GM23338 (cell line): ENCODE data around the gene EPHA3. TPM values are rescaled to one million over a fixed set of nuclear protein-coding genes. Genes with fewer than 3 reads are reported as not detected.

Experiments
- ATAC-seq: fragments of 200-7000 bp; cut with Tn5 transposase; 3 replicates; pipeline ENCODE4 v1.9.1; 2020
- DNase-seq: peaks from one replicate; pipeline ENCODE4 v3.0.0-alpha.2; 2015; ENCODE audit warnings: low spot score
- H2AFZ ChIP-seq: fragments of 200-600 bp; sonication (generic); 2 replicates; pipeline ENCODE4 v1.8.0; 2016; ENCODE audit warnings: antibody characterized with exemption, mild to moderate bottlenecking, moderate library complexity
- H3F3A ChIP-seq: fragments of 200-600 bp; sonication (generic); replicated peaks from 2 replicates; pipeline ENCODE4 v1.8.0; 2017; ENCODE audit warnings: antibody characterized with exemption, mixed run types, low read depth
- H3K27ac ChIP-seq: fragments of 200-600 bp; sonication (generic); 2 replicates; pipeline ENCODE4 v1.6.1; 2016; ENCODE audit warnings: low read depth
- H3K27me3 ChIP-seq: fragments of 200-600 bp; sonication (generic); 2 replicates; pipeline ENCODE4 v1.8.0; 2016; ENCODE audit warnings: mild to moderate bottlenecking, mixed run types, moderate library complexity; ENCODE audit not compliant: insufficient read depth
- H3K36me3 ChIP-seq: fragments of 200-600 bp; sonication (generic); 2 replicates; pipeline ENCODE4 v1.8.0; 2016; ENCODE audit warnings: mild to moderate bottlenecking; ENCODE audit not compliant: insufficient read depth
- H3K4me1 ChIP-seq: fragments of 200-600 bp; sonication (generic); 2 replicates; pipeline ENCODE4 v1.8.0; 2016; ENCODE audit warnings: mild to moderate bottlenecking, moderate library complexity; ENCODE audit not compliant: insufficient read depth
- H3K4me2 ChIP-seq: fragments of 200-600 bp; sonication (generic); 2 replicates; pipeline ENCODE4 v1.7.1; 2017; ENCODE audit warnings: mixed run types
- H3K4me3 ChIP-seq: fragments of 200-600 bp; sonication (generic); 2 replicates; pipeline ENCODE4 v1.6.1; 2016; ENCODE audit warnings: mixed run types
- H3K79me2 ChIP-seq: fragments of 200-600 bp; sonication (generic); replicated peaks from 2 replicates; pipeline ENCODE4 v1.8.0; 2017; ENCODE audit warnings: mild to moderate bottlenecking; ENCODE audit not compliant: insufficient read depth
- H3K9me2 ChIP-seq: fragments of 200-600 bp; sonication (generic); 2 replicates; pipeline ENCODE4 v1.8.0; 2017; ENCODE audit not compliant: insufficient read depth
- H4K20me1 ChIP-seq: fragments of 200-600 bp; sonication (generic); replicated peaks from 2 replicates; pipeline ENCODE4 v1.8.0; 2017; ENCODE audit warnings: mild to moderate bottlenecking; ENCODE audit not compliant: insufficient read depth
- H3K27ac Mint-ChIP-seq: 2 replicates; pipeline ENCODE4 v1.8.0; 2020; ENCODE audit warnings: inconsistent platforms, mild to moderate bottlenecking, moderate library complexity, mixed read lengths
- H3K27me3 Mint-ChIP-seq: 3 replicates; pipeline ENCODE4 v1.8.0; 2022; ENCODE audit warnings: low read depth, mild to moderate bottlenecking, moderate library complexity, mixed read lengths, inconsistent platforms; ENCODE audit not compliant: insufficient read depth, poor library complexity
- H3K36me3 Mint-ChIP-seq: 3 replicates; pipeline ENCODE4 v1.8.0; 2021; ENCODE audit warnings: low read depth, mild to moderate bottlenecking, inconsistent platforms, moderate library complexity, mixed read lengths
- H3K4me1 Mint-ChIP-seq: 3 replicates; pipeline ENCODE4 v1.8.0; 2020; ENCODE audit warnings: mild to moderate bottlenecking, inconsistent platforms, mixed read lengths
- H3K4me3 Mint-ChIP-seq: 3 replicates; pipeline ENCODE4 v1.8.0; 2021; ENCODE audit warnings: moderate library complexity, mild to moderate bottlenecking, inconsistent platforms, mixed read lengths
- H3K9me3 Mint-ChIP-seq: 3 replicates; pipeline ENCODE4 v1.8.0; 2020; ENCODE audit warnings: moderate library complexity, mild to moderate bottlenecking, inconsistent platforms, mixed read lengths
- CREB1 ChIP-seq: fragments of 250-450 bp; sonication (Bioruptor Pico); IDR thresholded peaks from 2 replicates; pipeline ENCODE4 v1.5.0; 2020; ENCODE audit warnings: low read depth, mild to moderate bottlenecking, moderate library complexity
- EZH2 ChIP-seq: fragments of 200-600 bp; sonication (generic); IDR thresholded peaks from one replicate; pipeline ENCODE4 v1.8.0; 2017; ENCODE audit warnings: antibody characterized with exemption, mild to moderate bottlenecking, low read depth; ENCODE audit not compliant: unreplicated experiment
- EZH2phosphoT487 ChIP-seq: fragments of 200-600 bp; sonication (generic); IDR thresholded peaks from one replicate; pipeline ENCODE4 v1.8.1; 2018; ENCODE audit warnings: antibody characterized with exemption; ENCODE audit not compliant: unreplicated experiment
- NANOG ChIP-seq: IDR thresholded peaks from 2 replicates; pipeline ENCODE4 v1.6.1; 2016; ENCODE audit warnings: antibody characterized with exemption, borderline replicate concordance
- POLR2AphosphoS5 ChIP-seq: IDR thresholded peaks from 2 replicates; pipeline ENCODE4 v1.6.1; 2016; ENCODE audit warnings: antibody characterized with exemption, low read depth
- STAT1 ChIP-seq: IDR thresholded peaks from one replicate; pipeline ENCODE4 v1.6.1; 2016; ENCODE audit warnings: antibody characterized with exemption; ENCODE audit not compliant: unreplicated experiment
- ZNF331 ChIP-seq: fragments of 250-450 bp; sonication (Bioruptor Pico); IDR thresholded peaks from 2 replicates; pipeline ENCODE4 v1.5.0; 2020; ENCODE audit warnings: low read depth, mild to moderate bottlenecking, moderate library complexity
- polyA plus RNA-seq: library from polyadenylated mRNA; unstranded; fragments of >200 nt; fragmentation: Nextera tagmentation; extraction: Ambion mirVana; gene quantifications from 2 replicates; pipeline ENCODE4 v1.2.1, GENCODE V29; 2016
- total RNA-seq: library from RNA; depleted of rRNA; stranded (reverse); fragments of >200 nt; shearing (Covaris generic); gene quantifications from 2 replicates; pipeline ENCODE4 v1.2.3, GENCODE V29; 2014
- TF ChIP-seq, protein P1 (sequence below): fragments of 250-450 bp; sonication (Bioruptor Pico); IDR thresholded peaks from 2 replicates; pipeline ENCODE4 v1.5.0; 2020; ENCODE audit warnings: mild to moderate bottlenecking, moderate library complexity

EPHA3 gene
- total and polyA plus RNA-seq, 2 experiments from 2014 or later, result 0.05 to 0.21 TPM

DNA sequence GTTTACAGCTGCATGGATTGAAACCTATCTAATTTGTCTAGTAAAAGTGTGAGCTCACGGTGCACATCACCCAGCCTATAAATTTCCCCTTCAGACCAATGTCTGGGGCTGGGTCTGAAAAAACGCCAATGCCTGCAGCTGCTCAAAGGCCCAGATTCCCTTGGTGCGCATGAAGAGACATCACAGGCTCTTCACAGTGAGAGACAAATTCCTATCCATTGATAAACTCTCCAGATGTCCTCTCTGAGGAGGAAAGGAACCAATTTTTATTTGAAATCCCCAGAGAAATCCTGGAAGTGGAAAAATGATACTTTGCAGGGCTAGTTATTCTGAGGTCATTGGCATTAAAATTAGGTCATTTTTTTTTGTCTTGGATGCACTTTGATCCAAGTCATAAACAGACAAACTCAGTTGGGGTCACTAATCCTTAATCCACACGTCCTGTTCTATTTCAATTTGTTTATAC is 360.5 kb downstream of the EPHA3 start:
- Histone ChIP-seq H4K20me1 (no peaks in the 10 kb centered on the region), H3K4me2 (no peak overlapping the region), H3K27ac (no peak overlapping the region), H3K36me3 (no peaks in the 10 kb centered on the region), H3K79me2 (no peaks in the 10 kb centered on the region), H3K4me3 (no peak overlapping the region), H3K9me2 (no peaks in the 10 kb centered on the region), H3F3A (no peaks in the 10 kb centered on the region), H3K4me1 (no peaks in the 10 kb centered on the region), H3K27me3 (no peaks in the 10 kb centered on the region), H2AFZ (no peak overlapping the region)
- Mint-ChIP-seq H3K27ac (0 out of 2 replicates have a peak overlapping the region, but pooled peaks have one; percentile 51), H3K36me3 (no peaks in the 10 kb centered on the region), H3K9me3 (no peaks in the 10 kb centered on the region; the same call in 2 of the 3 replicates), H3K4me1 (peaks cover 9% of the 10 kb centered on the region; the same call in 2 of the 3 replicates), H3K4me3 (no peak overlapping the region), H3K27me3 (no peaks in the 10 kb centered on the region)
- ATAC-seq, result peak; percentile 40; the same call in 2 of the 3 replicates
- TF ChIP-seq, protein P1, sequence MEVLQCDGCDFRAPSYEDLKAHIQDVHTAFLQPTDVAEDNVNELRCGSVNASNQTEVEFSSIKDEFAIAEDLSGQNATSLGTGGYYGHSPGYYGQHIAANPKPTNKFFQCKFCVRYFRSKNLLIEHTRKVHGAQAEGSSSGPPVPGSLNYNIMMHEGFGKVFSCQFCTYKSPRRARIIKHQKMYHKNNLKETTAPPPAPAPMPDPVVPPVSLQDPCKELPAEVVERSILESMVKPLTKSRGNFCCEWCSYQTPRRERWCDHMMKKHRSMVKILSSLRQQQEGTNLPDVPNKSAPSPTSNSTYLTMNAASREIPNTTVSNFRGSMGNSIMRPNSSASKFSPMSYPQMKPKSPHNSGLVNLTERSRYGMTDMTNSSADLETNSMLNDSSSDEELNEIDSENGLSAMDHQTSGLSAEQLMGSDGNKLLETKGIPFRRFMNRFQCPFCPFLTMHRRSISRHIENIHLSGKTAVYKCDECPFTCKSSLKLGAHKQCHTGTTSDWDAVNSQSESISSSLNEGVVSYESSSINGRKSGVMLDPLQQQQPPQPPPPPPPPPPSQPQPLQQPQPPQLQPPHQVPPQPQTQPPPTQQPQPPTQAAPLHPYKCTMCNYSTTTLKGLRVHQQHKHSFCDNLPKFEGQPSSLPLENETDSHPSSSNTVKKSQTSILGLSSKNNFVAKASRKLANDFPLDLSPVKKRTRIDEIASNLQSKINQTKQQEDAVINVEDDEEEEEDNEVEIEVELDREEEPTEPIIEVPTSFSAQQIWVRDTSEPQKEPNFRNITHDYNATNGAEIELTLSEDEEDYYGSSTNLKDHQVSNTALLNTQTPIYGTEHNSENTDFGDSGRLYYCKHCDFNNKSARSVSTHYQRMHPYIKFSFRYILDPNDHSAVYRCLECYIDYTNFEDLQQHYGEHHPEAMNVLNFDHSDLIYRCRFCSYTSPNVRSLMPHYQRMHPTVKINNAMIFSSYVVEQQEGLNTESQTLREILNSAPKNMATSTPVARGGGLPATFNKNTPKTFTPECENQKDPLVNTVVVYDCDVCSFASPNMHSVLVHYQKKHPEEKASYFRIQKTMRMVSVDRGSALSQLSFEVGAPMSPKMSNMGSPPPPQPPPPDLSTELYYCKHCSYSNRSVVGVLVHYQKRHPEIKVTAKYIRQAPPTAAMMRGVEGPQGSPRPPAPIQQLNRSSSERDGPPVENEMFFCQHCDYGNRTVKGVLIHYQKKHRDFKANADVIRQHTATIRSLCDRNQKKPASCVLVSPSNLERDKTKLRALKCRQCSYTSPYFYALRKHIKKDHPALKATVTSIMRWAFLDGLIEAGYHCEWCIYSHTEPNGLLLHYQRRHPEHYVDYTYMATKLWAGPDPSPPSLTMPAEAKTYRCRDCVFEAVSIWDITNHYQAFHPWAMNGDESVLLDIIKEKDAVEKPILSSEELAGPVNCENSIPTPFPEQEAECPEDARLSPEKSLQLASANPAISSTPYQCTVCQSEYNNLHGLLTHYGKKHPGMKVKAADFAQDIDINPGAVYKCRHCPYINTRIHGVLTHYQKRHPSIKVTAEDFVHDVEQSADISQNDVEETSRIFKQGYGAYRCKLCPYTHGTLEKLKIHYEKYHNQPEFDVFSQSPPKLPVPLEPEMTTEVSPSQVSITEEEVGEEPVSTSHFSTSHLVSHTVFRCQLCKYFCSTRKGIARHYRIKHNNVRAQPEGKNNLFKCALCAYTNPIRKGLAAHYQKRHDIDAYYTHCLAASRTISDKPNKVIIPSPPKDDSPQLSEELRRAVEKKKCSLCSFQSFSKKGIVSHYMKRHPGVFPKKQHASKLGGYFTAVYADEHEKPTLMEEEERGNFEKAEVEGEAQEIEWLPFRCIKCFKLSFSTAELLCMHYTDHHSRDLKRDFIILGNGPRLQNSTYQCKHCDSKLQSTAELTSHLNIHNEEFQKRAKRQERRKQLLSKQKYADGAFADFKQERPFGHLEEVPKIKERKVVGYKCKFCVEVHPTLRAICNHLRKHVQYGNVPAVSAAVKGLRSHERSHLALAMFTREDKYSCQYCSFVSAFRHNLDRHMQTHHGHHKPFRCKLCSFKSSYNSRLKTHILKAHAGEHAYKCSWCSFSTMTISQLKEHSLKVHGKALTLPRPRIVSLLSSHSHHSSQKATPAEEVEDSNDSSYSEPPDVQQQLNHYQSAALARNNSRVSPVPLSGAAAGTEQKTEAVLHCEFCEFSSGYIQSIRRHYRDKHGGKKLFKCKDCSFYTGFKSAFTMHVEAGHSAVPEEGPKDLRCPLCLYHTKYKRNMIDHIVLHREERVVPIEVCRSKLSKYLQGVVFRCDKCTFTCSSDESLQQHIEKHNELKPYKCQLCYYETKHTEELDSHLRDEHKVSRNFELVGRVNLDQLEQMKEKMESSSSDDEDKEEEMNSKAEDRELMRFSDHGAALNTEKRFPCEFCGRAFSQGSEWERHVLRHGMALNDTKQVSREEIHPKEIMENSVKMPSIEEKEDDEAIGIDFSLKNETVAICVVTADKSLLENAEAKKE (CRISPR knock-in tag), result peak; percentile 79
- no peak for TF ChIP-seq EZH2
- no peak for TF ChIP-seq POLR2AphosphoS5
- DNase-seq, result peak; percentile 15

DNA sequence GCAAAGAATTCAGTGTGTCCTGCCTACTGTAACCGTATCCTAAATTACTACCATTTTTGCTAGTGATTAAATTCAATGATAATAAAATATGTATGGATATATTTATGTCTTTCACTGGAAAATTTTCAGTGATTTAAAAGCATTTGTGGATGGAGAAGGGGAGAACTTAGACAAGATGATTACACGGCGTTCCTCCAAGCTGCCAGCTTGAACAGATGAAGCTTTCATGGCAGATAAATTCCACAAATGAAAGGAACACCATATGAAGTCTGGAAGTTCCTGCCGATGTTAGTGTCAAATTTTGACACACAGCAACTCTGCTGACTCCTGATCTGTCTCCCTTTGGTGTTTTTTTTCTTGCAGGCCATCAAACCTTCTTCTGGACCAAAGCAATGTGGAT is 364.7 kb downstream of the EPHA3 start:
- no peaks in the 10 kb centered on the region for H3K36me3 Mint-ChIP-seq
- Histone ChIP-seq H2AFZ (no peak overlapping the region), H3K4me2 (no peak overlapping the region), H3K27ac (no peak overlapping the region), H3K4me3 (no peak overlapping the region), H3K27me3 (no peaks in the 10 kb centered on the region), H3K9me2 (no peaks in the 10 kb centered on the region), H3F3A (no peaks in the 10 kb centered on the region), H3K4me1 (no peaks in the 10 kb centered on the region), H3K36me3 (no peaks in the 10 kb centered on the region), H4K20me1 (no peaks in the 10 kb centered on the region), H3K79me2 (no peaks in the 10 kb centered on the region)
- H3K27ac Mint-ChIP-seq, result no peak overlapping the region
- no peak for DNase-seq
- H3K4me1 Mint-ChIP-seq, result peaks cover 9% of the 10 kb centered on the region; the same call in 2 of the 3 replicates
- no peak for ATAC-seq
- no peak overlapping the region for H3K4me3 Mint-ChIP-seq
- peaks cover 1% of the 10 kb centered on the region for H3K27me3 Mint-ChIP-seq
- H3K9me3 Mint-ChIP-seq, result no peaks in the 10 kb centered on the region; the same call in 2 of the 3 replicates
- TF ChIP-seq EZH2phosphoT487 (no peak), POLR2AphosphoS5 (no peak), EZH2 (no peak), ZNF331 (CRISPR knock-in tag) (no peak), NANOG (no peak), STAT1 (no peak), CREB1 (CRISPR knock-in tag) (no peak)
